GM12892 (cell line): ENCODE results near the gene ZNF280C.

ENCODE experiments used
- POLR2A ChIP-seq: IDR thresholded peaks from 2 replicates; pipeline ENCODE4 v1.6.1; 2011; ENCODE audit warnings: low read depth, low read length, control low read depth
- POLR2AphosphoS5 ChIP-seq: IDR thresholded peaks from 2 replicates; pipeline ENCODE4 v1.6.1; 2011; ENCODE audit warnings: low read depth, low read length, control low read depth
- TAF1 ChIP-seq: IDR thresholded peaks from 2 replicates; pipeline ENCODE4 v1.6.1; 2011; ENCODE audit warnings: low read depth, mild to moderate bottlenecking, control low read depth, low read length, borderline replicate concordance

DNA sequence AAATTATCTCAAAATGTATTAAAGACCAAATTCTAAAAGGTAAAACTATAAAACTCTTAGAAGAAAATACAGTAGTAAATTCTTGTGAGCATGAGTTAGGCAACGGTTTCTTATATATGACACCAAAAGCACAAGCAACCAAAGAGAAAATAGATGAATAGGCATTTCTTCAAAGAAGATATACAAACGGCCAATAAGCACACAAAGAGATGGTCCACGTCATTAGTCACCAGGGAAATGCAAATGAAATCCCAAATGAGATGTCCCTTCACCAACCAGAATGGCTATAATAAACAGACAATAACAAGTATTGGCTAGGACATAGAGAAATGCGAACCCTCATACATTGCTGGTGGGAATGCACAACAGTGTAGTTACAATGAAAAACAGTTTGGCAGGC, 52.4 kb downstream of the ZNF280C start:
- TF ChIP-seq POLR2A (no peak), POLR2AphosphoS5 (no peak), TAF1 (no peak)
